Endometrium (tissue), 2 donors: ENCODE results near the gene POLE.

Source experiments
- FAIRE-seq: peaks from 2 replicates; lab custom pipeline; 2012; peaks lifted over from hg19 to GRCh38; lab: Jason Lieb, UNC
- donor health status: control.
- donor health status: control.

The POLE gene

DNA sequence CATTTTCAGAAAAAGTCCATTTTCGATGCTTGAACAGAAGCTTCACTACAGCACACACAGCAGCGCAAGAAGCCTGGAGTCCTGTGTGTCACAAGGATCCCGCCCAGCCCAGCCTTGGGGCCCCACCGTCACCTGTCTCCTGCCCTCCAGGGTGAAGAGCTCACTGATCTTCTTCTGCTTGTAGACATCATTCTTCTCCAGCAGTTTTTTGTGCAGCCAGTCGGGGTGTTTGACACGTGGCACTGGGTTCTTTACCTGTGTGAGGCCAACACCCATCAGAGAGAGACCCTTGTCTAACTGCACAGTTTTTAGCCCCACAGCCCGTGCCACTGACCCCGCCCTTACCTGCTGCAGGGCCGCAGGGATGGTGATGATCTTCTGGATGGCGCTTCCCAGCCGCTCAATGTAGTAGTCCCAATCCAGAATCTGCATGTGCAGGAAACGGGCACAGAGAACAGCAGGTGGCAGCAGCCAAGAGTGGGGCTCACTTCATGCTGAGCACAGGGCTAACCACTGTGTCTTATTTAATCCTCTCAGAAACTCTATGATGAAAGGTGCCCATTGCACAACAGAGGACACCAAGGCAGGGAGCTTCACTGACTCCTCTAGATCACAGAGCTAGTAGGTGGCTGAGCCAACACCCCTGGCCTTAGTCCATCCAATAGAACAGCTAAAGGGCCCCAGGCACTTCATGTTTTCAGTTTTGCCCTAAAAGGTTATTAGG lies 30.0 kb downstream of the POLE start:
- FAIRE-seq = no peak

DNA sequence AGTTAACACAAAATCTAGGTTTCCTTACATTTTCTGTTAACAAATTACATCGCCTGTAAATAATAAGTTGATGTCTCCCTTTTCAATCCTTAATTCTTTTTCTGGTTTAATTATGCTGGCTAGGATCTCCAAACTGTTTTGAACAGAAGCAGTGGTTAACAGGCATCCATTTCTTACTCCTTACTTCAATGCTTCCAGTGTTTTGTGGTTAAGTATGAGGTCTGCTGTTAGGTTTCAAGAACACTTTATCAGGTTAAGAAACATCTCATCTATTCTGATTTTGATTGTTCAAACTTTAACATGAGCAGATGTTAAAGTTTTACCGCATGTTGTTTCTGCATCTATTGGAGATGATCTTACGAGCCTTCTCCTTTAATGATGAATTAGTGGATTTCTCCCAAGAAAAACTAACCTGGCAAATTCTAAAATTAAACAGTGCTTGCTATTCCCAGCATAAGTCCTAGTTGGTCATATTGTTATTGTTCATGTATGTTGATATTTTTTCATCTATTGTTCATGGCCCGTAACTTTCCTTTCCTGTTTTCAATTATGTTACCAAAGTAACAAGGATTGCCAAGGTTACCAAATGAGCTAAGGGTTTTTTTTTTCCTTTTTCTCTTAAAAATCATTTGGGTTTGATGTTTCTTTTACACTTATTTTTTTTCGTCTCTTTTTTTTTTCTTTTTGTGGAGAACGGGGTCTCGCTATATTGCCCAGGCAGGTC lies 33.4 kb downstream of the POLE start:
- no peak for FAIRE-seq

- no peak for FAIRE-seq
Measured at GRCh38 chr12:132651444-132652100, 35.6 kb downstream of the POLE start.

- FAIRE-seq = no peak
Measured at GRCh38 chr12:132649226-132649945, 37.8 kb downstream of the POLE start.

- FAIRE-seq = no peak
Measured at GRCh38 chr12:132648616-132649225, 38.4 kb downstream of the POLE start.

DNA sequence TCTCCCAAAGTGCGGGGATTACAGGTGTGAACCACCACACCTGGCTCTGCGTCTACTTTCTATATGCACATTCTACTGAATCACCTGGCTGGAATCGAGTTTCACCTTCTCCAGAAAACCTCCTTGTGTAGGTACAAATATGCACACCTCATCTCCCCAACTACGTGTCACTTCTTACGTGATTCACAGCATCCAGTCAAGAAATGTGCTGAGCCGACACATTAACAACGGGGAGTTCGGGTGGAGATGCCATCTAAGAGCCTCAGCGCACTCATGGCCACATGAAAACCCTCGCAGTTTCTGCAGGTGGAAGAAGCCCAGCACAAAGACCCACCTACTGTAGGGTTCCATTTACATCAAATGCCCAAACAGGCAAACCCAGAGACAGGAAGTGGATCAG lies 39.3 kb downstream of the POLE start:
- no peak for FAIRE-seq

DNA sequence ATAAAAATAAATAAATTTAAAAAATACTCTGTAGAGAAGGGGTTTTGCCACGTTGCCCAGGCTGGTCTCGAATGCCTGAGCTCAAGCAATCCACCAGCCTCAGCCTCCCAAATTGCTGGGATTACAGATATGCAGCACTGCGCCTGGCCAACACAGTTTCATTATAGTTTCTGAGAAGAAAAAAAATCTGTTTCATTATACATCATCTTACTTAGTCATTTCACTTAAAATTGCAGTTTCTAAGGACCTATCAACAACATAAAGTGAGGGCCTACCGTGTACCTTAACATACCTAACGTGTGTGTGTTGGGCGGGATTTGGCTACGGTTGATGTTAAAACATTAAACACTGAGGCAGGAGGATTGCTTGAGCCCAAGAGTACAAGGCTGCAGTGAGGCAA lies 40.3 kb downstream of the POLE start:
- no peak for FAIRE-seq

GRCh38 chr12:132642846-132643835 lies 44.0 kb downstream of the POLE start:
- FAIRE-seq = no peak

DNA sequence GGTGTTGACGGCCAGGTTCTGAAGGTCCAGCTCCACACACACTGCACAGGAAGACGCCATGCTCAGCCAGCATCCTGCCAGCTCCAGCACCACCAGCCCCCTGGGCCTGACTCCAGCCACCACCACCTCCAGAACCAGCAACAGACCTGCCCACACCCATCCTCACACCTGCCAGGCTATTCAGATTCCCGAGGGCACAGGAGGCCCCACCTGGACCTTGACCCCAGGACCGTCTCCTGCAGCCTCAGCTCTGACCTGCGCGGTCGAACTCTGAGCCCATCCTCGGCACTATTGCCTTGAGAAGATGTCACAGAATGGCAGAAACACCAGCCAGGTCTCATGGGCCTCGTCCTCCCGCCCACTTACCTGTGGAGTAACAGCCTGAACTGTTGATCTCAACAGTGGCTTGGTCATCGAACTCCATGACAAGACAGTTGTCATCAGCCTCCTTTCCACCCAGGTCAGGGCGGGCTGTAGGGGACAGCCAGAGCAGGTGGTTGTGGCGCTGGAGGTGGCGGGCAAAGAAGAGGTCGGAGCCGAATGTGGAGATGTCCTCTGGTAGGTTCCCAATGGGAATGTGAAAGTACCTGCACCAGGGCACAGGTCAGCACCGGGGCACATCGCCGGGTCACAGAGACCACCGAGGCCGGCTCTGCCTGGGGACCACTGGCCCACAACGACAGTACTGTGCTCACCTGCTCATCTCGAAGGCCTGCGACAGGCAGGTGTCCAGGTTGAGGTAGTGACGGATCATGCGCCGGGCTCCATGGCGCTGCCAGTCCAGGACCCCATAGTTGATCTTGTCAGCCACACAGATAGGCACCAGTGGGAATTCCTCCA lies 45.1 kb downstream of the POLE start:
- no peak for FAIRE-seq

DNA sequence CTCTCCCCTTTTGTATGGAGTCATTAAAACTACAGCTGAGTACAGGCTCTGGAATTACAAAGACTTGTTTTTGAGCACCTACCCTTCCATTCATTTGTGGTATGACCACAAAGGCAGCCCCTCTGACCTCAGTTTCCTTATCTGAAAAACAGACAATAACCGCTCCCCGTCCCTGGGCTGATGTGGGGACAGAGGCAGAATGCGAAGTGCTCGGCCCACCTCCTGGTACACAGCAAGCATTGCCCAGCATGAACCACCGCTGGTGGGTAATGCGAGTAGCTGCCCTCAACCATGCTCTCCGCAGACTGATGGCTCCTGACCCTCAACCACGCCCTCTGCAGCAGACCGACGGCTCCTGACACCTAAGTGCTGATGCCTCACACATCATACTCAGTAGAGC lies 46.2 kb downstream of the POLE start:
- no peak for FAIRE-seq

- FAIRE-seq = no peak
Measured at GRCh38 chr12:132639956-132640520, 47.1 kb downstream of the POLE start.

DNA sequence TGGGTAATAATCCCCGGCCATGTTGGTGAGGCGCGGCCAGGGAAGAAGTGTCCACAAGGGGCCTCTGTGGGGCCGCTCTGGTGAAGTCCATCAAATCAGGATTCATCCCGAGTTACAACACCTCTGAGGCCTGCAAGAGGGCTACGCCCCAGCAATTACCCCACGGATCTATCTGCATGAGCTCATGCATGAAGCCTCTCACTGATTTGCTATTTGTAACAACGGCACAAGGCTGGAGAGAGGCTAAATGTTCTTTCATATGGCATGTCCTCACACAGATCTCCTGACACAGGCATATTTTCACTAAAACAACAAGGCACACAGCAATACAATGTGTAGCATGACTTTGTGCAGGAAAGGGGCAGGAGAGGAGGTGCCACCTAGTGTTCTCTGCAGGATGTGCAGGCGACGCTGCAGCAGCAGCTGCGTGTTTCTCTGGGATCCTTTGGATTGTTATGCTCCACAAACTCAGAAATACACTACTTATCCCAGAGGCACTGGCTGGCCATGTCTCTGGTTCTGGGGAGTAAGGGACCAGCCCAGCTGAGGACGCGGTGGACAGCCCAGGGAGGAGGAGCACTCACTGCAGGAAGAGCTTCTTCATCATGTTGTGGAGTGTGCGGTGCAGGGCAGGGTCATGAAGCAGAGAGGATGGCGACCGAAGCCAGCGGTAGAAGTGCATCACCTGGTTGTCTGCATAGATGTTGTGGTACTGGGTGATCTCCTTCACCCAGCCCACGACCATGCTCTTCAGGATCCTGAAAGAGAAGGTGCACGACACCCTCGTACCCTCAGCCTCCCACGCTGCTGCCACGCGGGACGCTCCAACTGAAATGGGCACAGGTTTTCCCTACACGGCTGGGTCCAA lies 48.4 kb downstream of the POLE start:
- FAIRE-seq = no peak

DNA sequence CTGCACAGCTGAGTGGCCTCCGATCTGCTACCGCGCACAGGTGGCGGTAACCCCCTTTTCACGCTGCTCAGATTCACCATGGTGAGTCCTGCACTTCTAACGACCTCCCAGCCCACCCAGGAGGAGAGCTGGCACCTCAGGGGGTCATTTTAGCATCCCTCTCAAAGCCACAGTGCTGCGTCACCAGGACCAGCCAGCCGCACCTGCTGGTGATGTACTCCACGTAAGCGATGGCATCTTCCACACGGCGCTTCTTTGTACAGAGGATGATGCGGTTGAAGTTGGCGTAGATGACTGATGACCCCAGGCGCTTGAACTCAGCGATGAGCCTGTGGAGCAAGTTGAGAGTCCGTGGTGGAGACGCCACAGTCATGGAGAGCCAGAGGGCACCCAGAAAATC lies 49.3 kb downstream of the POLE start:
- no peak for FAIRE-seq

- FAIRE-seq = no peak
Measured at GRCh38 chr12:132635076-132635955, 51.8 kb downstream of the POLE start.

DNA sequence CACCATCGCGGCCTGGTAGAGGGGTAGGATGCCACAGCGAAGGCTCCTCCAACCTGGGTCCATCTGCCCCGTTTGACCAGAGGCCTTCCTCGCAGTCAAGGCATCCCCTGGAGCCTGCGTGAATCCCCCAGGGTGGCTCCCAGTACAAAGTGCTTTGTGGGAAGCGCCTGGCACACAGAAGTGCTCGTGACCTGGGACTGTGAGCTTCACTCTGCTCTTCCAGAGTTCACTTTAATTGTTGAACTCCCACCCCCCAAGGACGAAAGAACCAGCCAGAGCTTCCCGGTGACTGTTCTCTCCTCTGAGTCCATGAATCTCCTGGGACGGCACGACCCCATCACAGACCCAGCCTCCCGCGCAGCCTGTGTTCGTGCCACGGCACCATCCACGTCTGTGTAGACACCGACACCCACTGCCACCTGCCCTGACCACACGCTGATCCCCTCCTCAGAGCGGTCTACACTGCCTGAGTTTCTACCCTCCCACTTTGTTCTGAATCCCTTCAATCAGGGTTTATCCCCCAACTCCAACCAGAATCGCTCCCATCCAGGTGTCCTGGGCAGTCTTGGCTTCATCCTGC lies 52.6 kb downstream of the POLE start:
- no peak for FAIRE-seq

GRCh38 chr12:132633901-132634300 lies 53.2 kb downstream of the POLE start:
- FAIRE-seq = no peak

DNA sequence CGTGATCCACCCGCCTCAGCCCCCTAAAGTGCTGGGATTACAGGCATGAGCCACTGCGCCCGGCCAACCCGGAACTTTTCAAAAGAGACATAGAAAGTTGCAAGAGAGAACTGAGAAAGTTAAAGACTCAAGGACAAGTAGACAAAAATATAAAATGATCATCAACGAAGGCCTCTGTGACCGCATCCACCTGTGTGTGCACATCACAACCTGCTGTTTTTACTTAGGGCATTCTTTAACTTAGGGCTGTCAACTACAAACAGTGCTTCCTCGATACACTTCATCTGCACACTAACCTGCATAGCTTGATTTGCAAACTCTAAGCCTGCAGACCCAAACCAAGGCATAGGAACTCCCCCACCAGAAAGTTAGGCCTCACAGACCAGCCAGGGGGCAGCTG lies 53.7 kb downstream of the POLE start:
- no peak for FAIRE-seq
